Subcutaneous adipose tissue (tissue), 4 donors: ENCODE measurements around the gene OLFML2A. TPM values are rescaled to one million over a fixed set of nuclear protein-coding genes. Genes with fewer than 3 reads are reported as not detected.

Source experiments
- total RNA-seq, 4 donors: library from RNA; depleted of rRNA; stranded (reverse); fragments of >200 nt; gene quantifications; one replicate each; pipeline ENCODE4 v1.1.0, GENCODE V29; 2016
- TF ChIP-seq, protein P1 (sequence below): fragments of 450-650 bp; IDR thresholded peaks from one replicate; pipeline ENCODE4 v1.5.1; 2016; ENCODE audit warnings: low read depth, mild to moderate bottlenecking, control low read depth, antibody characterized with exemption, moderate library complexity

OLFML2A gene
- total RNA-seq, 4 donors from 2014 or later = 6.7 to 38.2 (median 12.5) TPM

DNA sequence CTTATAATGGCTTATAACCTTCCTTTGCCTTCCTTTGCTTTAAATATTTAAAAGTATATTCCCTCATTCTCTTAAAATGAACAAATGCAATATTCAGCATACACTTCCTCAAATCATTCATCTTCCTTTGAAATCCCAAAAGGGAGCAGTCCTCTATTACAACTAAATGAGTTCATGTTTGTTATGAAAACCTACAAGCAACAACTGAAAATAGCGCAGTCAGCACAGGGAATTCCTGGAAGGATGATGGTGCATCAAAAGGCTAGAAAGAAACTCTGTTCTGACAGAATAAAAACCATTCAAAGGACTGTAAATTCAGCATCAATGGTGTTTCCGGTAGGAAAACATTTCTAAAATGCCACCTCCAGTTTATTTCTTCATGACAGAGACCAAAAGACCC lies 9.1 kb upstream of the OLFML2A start:
- TF ChIP-seq, protein P1, sequence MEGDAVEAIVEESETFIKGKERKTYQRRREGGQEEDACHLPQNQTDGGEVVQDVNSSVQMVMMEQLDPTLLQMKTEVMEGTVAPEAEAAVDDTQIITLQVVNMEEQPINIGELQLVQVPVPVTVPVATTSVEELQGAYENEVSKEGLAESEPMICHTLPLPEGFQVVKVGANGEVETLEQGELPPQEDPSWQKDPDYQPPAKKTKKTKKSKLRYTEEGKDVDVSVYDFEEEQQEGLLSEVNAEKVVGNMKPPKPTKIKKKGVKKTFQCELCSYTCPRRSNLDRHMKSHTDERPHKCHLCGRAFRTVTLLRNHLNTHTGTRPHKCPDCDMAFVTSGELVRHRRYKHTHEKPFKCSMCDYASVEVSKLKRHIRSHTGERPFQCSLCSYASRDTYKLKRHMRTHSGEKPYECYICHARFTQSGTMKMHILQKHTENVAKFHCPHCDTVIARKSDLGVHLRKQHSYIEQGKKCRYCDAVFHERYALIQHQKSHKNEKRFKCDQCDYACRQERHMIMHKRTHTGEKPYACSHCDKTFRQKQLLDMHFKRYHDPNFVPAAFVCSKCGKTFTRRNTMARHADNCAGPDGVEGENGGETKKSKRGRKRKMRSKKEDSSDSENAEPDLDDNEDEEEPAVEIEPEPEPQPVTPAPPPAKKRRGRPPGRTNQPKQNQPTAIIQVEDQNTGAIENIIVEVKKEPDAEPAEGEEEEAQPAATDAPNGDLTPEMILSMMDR = no peak

- TF ChIP-seq, protein P1 = no peak
Measured at GRCh38 chr9:124768334-124768733, 8.6 kb upstream of the OLFML2A start.

- TF ChIP-seq, protein P1 = no peak
Measured at GRCh38 chr9:124768750-124769548, 8.0 kb upstream of the OLFML2A start.

DNA sequence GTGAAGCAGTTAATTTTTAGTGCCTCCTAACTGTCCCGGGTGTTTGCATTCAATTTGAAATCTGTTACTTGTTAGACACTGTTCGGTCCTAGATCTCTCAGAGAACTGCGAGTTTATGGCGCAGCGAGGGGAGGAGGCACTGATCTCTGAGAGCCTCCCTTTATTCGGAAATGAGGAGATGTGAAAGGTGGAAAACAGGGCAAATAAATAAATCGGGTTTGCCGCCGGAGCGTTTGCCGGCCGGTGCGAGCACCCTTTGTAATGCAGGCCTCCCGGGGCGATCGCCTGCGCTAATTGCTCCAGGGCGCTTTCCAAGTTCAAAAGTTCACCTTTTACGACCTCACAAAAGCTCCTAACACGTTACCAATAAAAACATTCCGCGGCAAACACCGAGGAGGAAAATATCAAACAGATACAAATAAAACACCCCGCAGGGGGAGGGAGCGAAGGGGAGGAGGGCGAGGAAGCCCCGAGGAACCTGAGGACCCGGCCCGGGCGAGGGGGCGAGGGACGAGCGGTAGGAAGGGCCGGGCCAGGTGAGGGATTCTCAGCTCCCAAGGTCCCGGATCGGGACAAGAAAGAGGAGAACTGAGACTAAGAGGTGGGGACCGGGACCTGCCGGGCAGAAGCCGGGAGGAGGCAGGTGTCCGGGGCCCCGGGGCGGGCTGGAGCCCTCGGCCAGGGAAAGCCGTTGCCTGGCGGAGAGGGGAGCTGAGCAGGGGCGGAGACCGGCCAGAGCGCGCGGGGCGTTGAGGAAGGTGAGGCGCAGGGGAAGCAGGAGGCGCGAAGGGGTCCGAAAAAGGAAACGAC lies 7.2 kb upstream of the OLFML2A start:
- TF ChIP-seq, protein P1 = no peak

GRCh38 chr9:124770359-124771020 lies 6.4 kb upstream of the OLFML2A start:
- TF ChIP-seq, protein P1 = no peak

DNA sequence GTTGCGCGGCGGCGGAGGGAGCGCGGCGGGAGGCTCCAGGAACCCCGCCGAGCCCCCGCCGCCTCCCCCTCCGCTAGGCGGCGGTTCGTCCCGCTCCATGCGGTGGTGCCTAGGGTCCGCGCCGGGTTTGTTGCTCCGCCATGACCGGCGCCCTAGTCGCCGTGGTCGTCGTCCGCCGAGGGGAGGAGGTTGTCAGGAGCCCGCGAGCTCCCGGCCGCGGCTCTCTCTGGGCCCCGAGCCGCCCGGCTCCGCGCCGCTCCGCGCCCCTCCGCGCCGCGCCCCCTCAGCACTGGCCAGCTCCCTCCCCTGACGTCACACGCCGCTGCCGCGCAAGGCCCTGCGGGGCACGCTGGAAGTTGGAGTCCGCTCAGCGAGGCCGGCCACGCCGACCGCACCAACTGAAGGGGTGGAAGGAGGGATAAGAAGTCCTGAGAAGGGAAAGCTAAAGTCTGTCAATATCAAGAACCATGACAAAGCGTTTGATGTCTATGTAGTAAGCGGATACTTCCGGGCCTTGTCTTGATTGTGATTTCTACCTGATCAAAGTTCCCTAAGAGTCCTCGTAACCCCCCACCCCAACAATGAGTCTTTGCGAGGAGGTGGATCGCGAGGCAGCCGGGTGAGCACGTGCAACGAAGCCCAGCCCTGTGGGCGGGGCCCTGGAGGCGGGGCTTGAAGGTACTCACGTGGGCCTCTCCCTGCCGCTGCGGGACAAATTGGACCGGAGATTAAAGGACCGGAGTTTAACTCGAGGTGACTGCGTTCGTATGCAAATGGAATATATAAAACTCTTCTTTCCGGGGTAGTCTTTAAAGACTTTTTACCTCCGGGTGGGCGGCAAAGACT lies 5.7 kb upstream of the OLFML2A start, which contains the start of gene NR6A1:
NR6A1 (minus strand) TSS at position 291 of the 846 bp plus-strand sequence.
- TF ChIP-seq, protein P1 = no peak
